Measurements from ENCODE around the gene RBBP8NL.

RBBP8NL gene

GRCh38 chr20:62404112-62404665 is 23.1 kb downstream of the RBBP8NL start:
- H3K9me3 ChIP-seq (ENCODE audit: control insufficient read depth, low read length) = no peaks in the 10 kb centered on the region
- H3K4me1 ChIP-seq (ENCODE audit: control insufficient read depth, insufficient read depth, low read length, poor library complexity, severe bottlenecking) = no peaks in the 10 kb centered on the region
- WGBS, 2 experiments (ENCODE audit: insufficient coverage in 2 of 2) = 89 to 95% methylated on average over 8 to 9 of the region's 9 CpGs
- no peaks in the 10 kb centered on the region for H3K36me3 ChIP-seq (ENCODE audit: control insufficient read depth, insufficient read depth, low read length)
- H3K27ac ChIP-seq (ENCODE audit: low read depth, low read length, severe bottlenecking) = no peak overlapping the region
- no peak overlapping the region for H3K4me3 ChIP-seq (ENCODE audit: extremely low read depth, insufficient read depth, low read length, poor library complexity, severe bottlenecking)

- Histone ChIP-seq H3K4me3 (ENCODE audit: extremely low read depth, insufficient read depth, low read length, poor library complexity, severe bottlenecking) (no peak overlapping the region), H3K36me3 (ENCODE audit: control insufficient read depth, insufficient read depth, low read length) (no peaks in the 10 kb centered on the region), H3K4me1 (ENCODE audit: control insufficient read depth, insufficient read depth, low read length, poor library complexity, severe bottlenecking) (no peaks in the 10 kb centered on the region), H3K9me3 (ENCODE audit: control insufficient read depth, low read length) (no peaks in the 10 kb centered on the region), H3K27ac (ENCODE audit: low read depth, low read length, severe bottlenecking) (no peak overlapping the region)
- 90 to 94% methylated on average over 9 to 10 of the region's 13 CpGs for WGBS, 2 experiments (ENCODE audit: insufficient coverage in 2 of 2)
These were observed 24.0 kb downstream of the RBBP8NL start for GRCh38 chr20:62403331-62403730.

DNA sequence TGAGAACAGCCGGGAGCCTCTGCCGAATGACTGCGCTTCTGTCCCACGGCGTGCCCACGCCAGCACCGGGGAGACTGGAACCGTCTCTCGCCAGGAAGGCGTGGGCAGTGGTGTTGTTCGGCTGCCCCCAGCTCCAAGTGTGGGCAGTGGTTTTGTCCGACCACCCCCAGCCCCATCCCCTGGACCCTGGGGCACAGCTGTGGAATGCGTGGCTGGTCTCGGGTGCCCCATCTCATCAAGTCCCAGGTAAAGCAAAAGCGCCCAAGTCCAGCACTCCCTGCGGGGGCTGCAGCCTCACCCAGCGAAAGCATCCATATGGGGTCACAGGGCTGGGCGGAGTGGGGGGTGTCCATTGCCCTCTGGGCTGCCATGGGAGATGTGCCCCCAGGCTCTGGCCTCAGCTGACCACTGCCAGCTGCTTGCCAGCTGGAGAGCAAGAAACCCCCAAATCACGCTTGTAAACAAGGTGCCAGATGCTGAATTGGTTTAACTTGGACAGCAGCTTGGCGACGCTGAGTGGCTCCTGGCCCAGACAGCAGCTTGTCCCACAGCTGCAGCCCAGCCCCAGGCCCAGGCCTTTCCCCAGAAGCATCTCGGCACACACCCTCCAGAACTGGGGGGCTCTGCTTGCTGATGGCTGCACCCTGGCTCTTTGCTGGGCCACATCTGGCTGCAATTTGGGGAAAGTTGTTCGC is 24.7 kb downstream of the RBBP8NL start:
- H3K36me3 ChIP-seq (ENCODE audit: control insufficient read depth, insufficient read depth, low read length) = no peaks in the 10 kb centered on the region
- H3K4me1 ChIP-seq (ENCODE audit: control insufficient read depth, insufficient read depth, low read length, poor library complexity, severe bottlenecking) = no peaks in the 10 kb centered on the region
- H3K4me3 ChIP-seq (ENCODE audit: extremely low read depth, insufficient read depth, low read length, poor library complexity, severe bottlenecking) = no peak overlapping the region
- H3K27ac ChIP-seq (ENCODE audit: low read depth, low read length, severe bottlenecking) = no peak overlapping the region
- no peaks in the 10 kb centered on the region for H3K9me3 ChIP-seq (ENCODE audit: control insufficient read depth, low read length)
- 95 to 96% methylated on average over 23 of the region's 23 CpGs for WGBS, 2 experiments (ENCODE audit: insufficient coverage in 2 of 2)

DNA sequence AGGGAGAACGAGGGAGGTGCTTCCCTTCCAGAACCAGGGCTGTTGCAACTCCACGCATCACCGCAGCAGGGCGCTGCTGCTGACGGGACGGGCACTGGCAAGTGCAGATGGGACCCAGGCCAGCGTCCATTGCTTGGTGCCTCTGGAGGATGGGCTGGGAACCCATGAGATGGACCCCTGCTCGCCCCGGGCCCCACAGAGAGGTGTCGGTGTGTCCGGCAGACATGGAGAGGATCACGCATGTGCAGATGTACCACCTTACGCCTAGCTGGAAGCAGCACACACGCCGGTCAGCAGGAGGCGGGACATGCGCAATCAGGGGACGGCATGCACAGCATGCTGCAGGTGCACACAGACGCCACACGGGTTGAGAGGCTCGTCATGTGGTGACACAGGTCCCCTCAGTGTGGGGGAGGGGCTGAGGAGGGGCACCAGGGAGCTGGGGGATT is 26.0 kb downstream of the RBBP8NL start:
- no peaks in the 10 kb centered on the region for H3K4me1 ChIP-seq (ENCODE audit: control insufficient read depth, insufficient read depth, low read length, poor library complexity, severe bottlenecking)
- H3K27ac ChIP-seq (ENCODE audit: low read depth, low read length, severe bottlenecking) = no peak overlapping the region
- no peaks in the 10 kb centered on the region for H3K9me3 ChIP-seq (ENCODE audit: control insufficient read depth, low read length)
- no peaks in the 10 kb centered on the region for H3K36me3 ChIP-seq (ENCODE audit: control insufficient read depth, insufficient read depth, low read length)
- 82 to 88% methylated on average over 20 to 21 of the region's 21 CpGs for WGBS, 2 experiments (ENCODE audit: insufficient coverage in 2 of 2)
- H3K4me3 ChIP-seq (ENCODE audit: extremely low read depth, insufficient read depth, low read length, poor library complexity, severe bottlenecking) = no peak overlapping the region

GRCh38 chr20:62400541-62400940 is 26.8 kb downstream of the RBBP8NL start:
- Histone ChIP-seq H3K27ac (ENCODE audit: low read depth, low read length, severe bottlenecking) (no peak overlapping the region), H3K4me1 (ENCODE audit: control insufficient read depth, insufficient read depth, low read length, poor library complexity, severe bottlenecking) (no peaks in the 10 kb centered on the region), H3K36me3 (ENCODE audit: control insufficient read depth, insufficient read depth, low read length) (no peaks in the 10 kb centered on the region), H3K9me3 (ENCODE audit: control insufficient read depth, low read length) (no peaks in the 10 kb centered on the region), H3K4me3 (ENCODE audit: extremely low read depth, insufficient read depth, low read length, poor library complexity, severe bottlenecking) (no peak overlapping the region)
- 90 to 99% methylated on average over 10 of the region's 10 CpGs for WGBS, 2 experiments (ENCODE audit: insufficient coverage in 2 of 2)

DNA sequence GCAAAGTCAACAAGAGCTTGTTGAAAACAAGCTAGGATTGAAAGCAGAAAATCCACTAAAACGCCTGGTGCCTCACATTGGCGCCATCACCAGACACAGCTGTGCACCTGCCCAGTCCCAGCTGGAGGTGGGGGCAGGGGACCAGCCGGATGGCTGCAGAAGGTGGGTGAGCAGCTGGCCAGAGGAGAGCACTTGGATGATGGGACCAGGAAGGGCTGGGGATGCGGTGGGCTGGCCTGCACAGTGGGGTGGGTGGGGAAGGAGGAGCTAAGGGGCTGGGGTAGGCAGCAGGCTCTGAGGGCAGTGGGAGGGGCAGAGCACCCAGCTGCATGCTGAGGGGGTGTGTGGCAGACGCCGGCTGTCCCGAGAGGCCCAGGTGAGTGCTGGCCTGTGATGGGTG is 27.3 kb downstream of the RBBP8NL start:
- Histone ChIP-seq H3K9me3 (ENCODE audit: control insufficient read depth, low read length) (no peaks in the 10 kb centered on the region), H3K36me3 (ENCODE audit: control insufficient read depth, insufficient read depth, low read length) (no peaks in the 10 kb centered on the region), H3K27ac (ENCODE audit: low read depth, low read length, severe bottlenecking) (no peak overlapping the region), H3K4me3 (ENCODE audit: extremely low read depth, insufficient read depth, low read length, poor library complexity, severe bottlenecking) (no peak overlapping the region), H3K4me1 (ENCODE audit: control insufficient read depth, insufficient read depth, low read length, poor library complexity, severe bottlenecking) (no peaks in the 10 kb centered on the region)
- WGBS, 2 experiments (ENCODE audit: insufficient coverage in 2 of 2) = 96 to 97% methylated on average over 5 to 7 of the region's 7 CpGs

DNA sequence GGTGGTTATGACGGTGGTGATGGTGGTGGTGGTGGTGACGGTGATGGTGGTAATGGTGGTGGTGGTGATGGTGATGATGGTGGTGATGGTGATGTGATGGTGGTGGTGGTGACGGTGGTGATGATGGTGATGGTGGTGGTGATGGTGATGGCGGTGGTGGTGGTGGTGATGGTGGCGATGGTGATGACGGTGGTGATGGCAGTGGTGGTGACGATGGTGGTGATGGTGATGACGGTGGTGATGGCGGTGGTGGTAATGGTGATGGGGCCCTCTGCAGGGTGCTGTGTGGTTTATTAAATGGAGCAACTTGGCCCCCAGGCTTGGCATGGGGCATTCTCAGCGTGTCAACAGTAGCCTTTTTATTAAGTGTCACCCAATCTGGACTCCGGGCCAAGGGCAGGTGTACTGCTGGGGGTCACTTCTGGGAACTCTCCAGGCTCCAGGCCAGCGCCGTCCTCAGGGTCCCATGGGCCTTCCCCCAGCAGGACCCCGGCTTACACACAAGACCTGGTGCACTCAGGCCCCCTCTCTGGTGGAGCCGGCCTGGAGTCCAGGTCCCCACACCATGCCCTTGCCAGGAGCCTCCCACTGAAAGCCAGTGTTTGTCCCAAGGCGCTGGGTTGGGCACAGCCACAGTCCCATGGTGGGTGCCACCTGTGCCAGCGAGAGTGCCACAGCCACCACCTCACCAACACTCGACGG is 29.1 kb downstream of the RBBP8NL start:
- 96 to 97% methylated on average over 16 to 17 of the region's 19 CpGs for WGBS, 2 experiments (ENCODE audit: insufficient coverage in 2 of 2)

GRCh38 chr20:62396367-62397239 is 30.7 kb downstream of the RBBP8NL start:
- 95 to 96% methylated on average over 34 to 35 of the region's 35 CpGs for WGBS, 2 experiments (ENCODE audit: insufficient coverage in 2 of 2)
- peaks cover 1% of the 10 kb centered on the region for H3K36me3 ChIP-seq (ENCODE audit: control insufficient read depth, insufficient read depth, low read length)
- H3K4me1 ChIP-seq (ENCODE audit: control insufficient read depth, insufficient read depth, low read length, poor library complexity, severe bottlenecking) = no peaks in the 10 kb centered on the region
- H3K4me3 ChIP-seq (ENCODE audit: extremely low read depth, insufficient read depth, low read length, poor library complexity, severe bottlenecking) = no peak overlapping the region
- no peak overlapping the region for H3K27ac ChIP-seq (ENCODE audit: low read depth, low read length, severe bottlenecking)
- no peaks in the 10 kb centered on the region for H3K9me3 ChIP-seq (ENCODE audit: control insufficient read depth, low read length)

More for the DNA sequence above, 29.1 kb downstream of the RBBP8NL start:
- Histone ChIP-seq H3K27ac (ENCODE audit: low read depth, low read length, severe bottlenecking) (no peak overlapping the region), H3K9me3 (ENCODE audit: control insufficient read depth, low read length) (no peaks in the 10 kb centered on the region), H3K4me3 (ENCODE audit: extremely low read depth, insufficient read depth, low read length, poor library complexity, severe bottlenecking) (no peak overlapping the region), H3K36me3 (ENCODE audit: control insufficient read depth, insufficient read depth, low read length) (no peaks in the 10 kb centered on the region), H3K4me1 (ENCODE audit: control insufficient read depth, insufficient read depth, low read length, poor library complexity, severe bottlenecking) (no peaks in the 10 kb centered on the region)

GRCh38 chr20:62395311-62396242 is 31.8 kb downstream of the RBBP8NL start:
- WGBS, 2 experiments (ENCODE audit: insufficient coverage in 2 of 2) = 92% methylated on average over 25 of the region's 27 CpGs
- H3K4me1 ChIP-seq (ENCODE audit: control insufficient read depth, insufficient read depth, low read length, poor library complexity, severe bottlenecking) = no peaks in the 10 kb centered on the region
- peaks cover 11% of the 10 kb centered on the region for H3K36me3 ChIP-seq (ENCODE audit: control insufficient read depth, insufficient read depth, low read length)
- H3K27ac ChIP-seq (ENCODE audit: low read depth, low read length, severe bottlenecking) = no peak overlapping the region
- H3K4me3 ChIP-seq (ENCODE audit: extremely low read depth, insufficient read depth, low read length, poor library complexity, severe bottlenecking) = no peak overlapping the region
- H3K9me3 ChIP-seq (ENCODE audit: control insufficient read depth, low read length) = no peaks in the 10 kb centered on the region
